A549 (cell line): ENCODE data around the gene GPATCH1.

ENCODE experiments used
- MAFK ChIP-seq: fragments of 450-650 bp; IDR thresholded peaks from 2 replicates; pipeline ENCODE4 v1.6.1; 2014; ENCODE audit not compliant: partially characterized antibody
- TF ChIP-seq, protein P1 (sequence below): fragments of >200 bp; sonication (Bioruptor Twin); formaldehyde crosslinking; IDR thresholded peaks from 3 replicates; pipeline ENCODE4 v1.5.1; 2016

DNA sequence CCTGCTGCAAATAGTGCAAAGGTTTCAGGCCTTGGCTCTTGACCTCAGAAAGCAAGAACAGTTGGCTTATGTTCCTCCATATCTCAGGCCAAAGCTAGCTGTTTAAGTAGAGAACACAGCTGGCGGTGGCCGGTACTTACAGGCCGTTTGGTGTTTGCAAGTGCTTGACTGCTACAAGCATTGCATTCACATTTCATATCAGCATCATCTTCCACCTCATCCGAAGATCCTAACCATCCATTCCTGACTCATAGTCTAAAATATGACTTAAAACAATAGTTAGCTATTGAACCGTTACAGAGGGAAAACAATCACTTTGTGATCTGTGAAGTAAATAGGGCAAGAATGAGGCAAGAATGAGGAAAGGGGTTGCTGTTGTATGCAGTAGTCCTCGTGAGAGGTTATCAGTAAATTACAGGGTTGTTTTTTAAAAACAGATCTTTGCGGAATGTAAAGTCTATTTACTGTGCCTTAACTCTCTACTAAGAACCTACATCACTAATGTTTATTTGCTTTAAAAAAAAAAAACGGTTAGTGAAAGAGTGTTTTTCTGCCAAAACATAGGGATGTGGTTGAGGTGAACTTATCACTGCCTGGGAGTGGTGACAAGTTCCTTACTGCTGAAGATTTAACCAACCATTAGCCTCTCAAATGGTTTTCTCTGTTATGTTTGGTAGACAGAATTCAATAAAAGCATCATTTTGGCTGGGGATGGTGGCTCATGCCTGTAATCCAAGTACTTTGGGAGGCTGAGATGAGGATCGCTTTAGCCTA is 29.3 kb downstream of the GPATCH1 start:
- TF ChIP-seq, protein P1, sequence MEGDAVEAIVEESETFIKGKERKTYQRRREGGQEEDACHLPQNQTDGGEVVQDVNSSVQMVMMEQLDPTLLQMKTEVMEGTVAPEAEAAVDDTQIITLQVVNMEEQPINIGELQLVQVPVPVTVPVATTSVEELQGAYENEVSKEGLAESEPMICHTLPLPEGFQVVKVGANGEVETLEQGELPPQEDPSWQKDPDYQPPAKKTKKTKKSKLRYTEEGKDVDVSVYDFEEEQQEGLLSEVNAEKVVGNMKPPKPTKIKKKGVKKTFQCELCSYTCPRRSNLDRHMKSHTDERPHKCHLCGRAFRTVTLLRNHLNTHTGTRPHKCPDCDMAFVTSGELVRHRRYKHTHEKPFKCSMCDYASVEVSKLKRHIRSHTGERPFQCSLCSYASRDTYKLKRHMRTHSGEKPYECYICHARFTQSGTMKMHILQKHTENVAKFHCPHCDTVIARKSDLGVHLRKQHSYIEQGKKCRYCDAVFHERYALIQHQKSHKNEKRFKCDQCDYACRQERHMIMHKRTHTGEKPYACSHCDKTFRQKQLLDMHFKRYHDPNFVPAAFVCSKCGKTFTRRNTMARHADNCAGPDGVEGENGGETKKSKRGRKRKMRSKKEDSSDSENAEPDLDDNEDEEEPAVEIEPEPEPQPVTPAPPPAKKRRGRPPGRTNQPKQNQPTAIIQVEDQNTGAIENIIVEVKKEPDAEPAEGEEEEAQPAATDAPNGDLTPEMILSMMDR, result no peak
- no peak for TF ChIP-seq MAFK
